Activated T-cell treated with anti-CD3 and anti-CD28 coated beads, Interleukin-2, amount 50 U/mL, for 24 hours (primary cell): ENCODE data around the gene PCMT1.
"Not testable (repeated sequence)": the region's sequence is repeated elsewhere in the genome, so short reads cannot be mapped to it uniquely, and the experiment has no call there.

ENCODE experiments used
- DNase-seq: peaks from one replicate; pipeline ENCODE4 v3.0.0-alpha.2; 2020
- H3K27ac Mint-ChIP-seq: 2 replicates; pipeline ENCODE4 v1.8.0; 2020; ENCODE audit warnings: mild to moderate bottlenecking, mixed read lengths
- H3K27me3 Mint-ChIP-seq: 2 replicates; pipeline ENCODE4 v1.8.0; 2020; ENCODE audit warnings: mixed read lengths
- H3K36me3 Mint-ChIP-seq: 2 replicates; pipeline ENCODE4 v1.8.0; 2020; ENCODE audit warnings: low read depth, mixed read lengths
- H3K4me1 Mint-ChIP-seq: 2 replicates; pipeline ENCODE4 v1.8.0; 2020; ENCODE audit warnings: low read depth, mixed read lengths
- H3K4me3 Mint-ChIP-seq: 2 replicates; pipeline ENCODE4 v1.8.0; 2020; ENCODE audit warnings: mild to moderate bottlenecking, moderate library complexity, mixed read lengths
- H3K9me3 Mint-ChIP-seq: 2 replicates; pipeline ENCODE4 v1.8.0; 2020; ENCODE audit warnings: mixed read lengths

The PCMT1 gene

GRCh38 chr6:149729824-149730223 lies 19.7 kb upstream of the PCMT1 start:
- Mint-ChIP-seq H3K4me1 (peaks cover 14% of the 10 kb centered on the region), H3K4me3 (no peak overlapping the region), H3K9me3 (no peaks in the 10 kb centered on the region), H3K27ac (no peak overlapping the region), H3K36me3 (peaks cover 90% of the 10 kb centered on the region), H3K27me3 (no peaks in the 10 kb centered on the region)
- no peak for DNase-seq

- H3K36me3 Mint-ChIP-seq, result peaks cover 84% of the 10 kb centered on the region
- H3K9me3 Mint-ChIP-seq, result no peaks in the 10 kb centered on the region
- no peak overlapping the region for H3K27ac Mint-ChIP-seq
- peaks cover 14% of the 10 kb centered on the region for H3K4me1 Mint-ChIP-seq
- no peak overlapping the region for H3K4me3 Mint-ChIP-seq
- DNase-seq, result no peak
- no peaks in the 10 kb centered on the region for H3K27me3 Mint-ChIP-seq
These were observed 16.3 kb upstream of the PCMT1 start for GRCh38 chr6:149733089-149733720.

- Mint-ChIP-seq H3K9me3 (no peaks in the 10 kb centered on the region), H3K4me1 (no peaks in the 10 kb centered on the region), H3K36me3 (peaks cover 84% of the 10 kb centered on the region), H3K27me3 (no peaks in the 10 kb centered on the region), H3K4me3 (no peak overlapping the region), H3K27ac (no peak overlapping the region)
- no peak for DNase-seq
These were observed 14.6 kb upstream of the PCMT1 start for GRCh38 chr6:149734915-149735314.

GRCh38 chr6:149745252-149745651 lies 4.3 kb upstream of the PCMT1 start:
- not testable (repeated sequence) for H3K9me3 Mint-ChIP-seq, DNase-seq, H3K27me3 Mint-ChIP-seq
- H3K36me3 Mint-ChIP-seq, result peaks cover 51% of the 10 kb centered on the region
- peak overlapping the region; percentile 98 for H3K4me3 Mint-ChIP-seq
- peak overlapping the region; percentile 95 for H3K27ac Mint-ChIP-seq
- H3K4me1 Mint-ChIP-seq, result peaks cover 25% of the 10 kb centered on the region

- no peaks in the 10 kb centered on the region for H3K27me3 Mint-ChIP-seq
- peak; percentile 94 for DNase-seq
- peaks cover 46% of the 10 kb centered on the region for H3K36me3 Mint-ChIP-seq
- H3K4me3 Mint-ChIP-seq, result peak within 1 kb of the TSS; percentile 98
- H3K9me3 Mint-ChIP-seq, result no peaks in the 10 kb centered on the region
- peak within 1 kb of the TSS; percentile 95 for H3K27ac Mint-ChIP-seq
- H3K4me1 Mint-ChIP-seq, result peaks cover 32% of the 10 kb centered on the region
These were observed 3.2 kb upstream of the PCMT1 start, which contains the start of gene NUP43 for GRCh38 chr6:149746147-149746946. NUP43 (minus strand) TSS chr6:149746529; CDS start chr6:149746495, 34 bp downstream.

GRCh38 chr6:149749082-149749593 lies 403 bp upstream of the PCMT1 start:
- H3K27me3 Mint-ChIP-seq, H3K9me3 Mint-ChIP-seq, DNase-seq: not testable (repeated sequence)
- Mint-ChIP-seq H3K4me1 (peaks cover 46% of the 10 kb centered on the region), H3K36me3 (peaks cover 35% of the 10 kb centered on the region), H3K4me3 (peak overlapping the region; percentile 91), H3K27ac (peak overlapping the region; percentile 92)

- Mint-ChIP-seq H3K27me3 (no peaks in the 10 kb centered on the region), H3K4me3 (peak overlapping the region; percentile 91), H3K27ac (peak overlapping the region; percentile 92), H3K36me3 (peaks cover 38% of the 10 kb centered on the region), H3K4me1 (peaks cover 50% of the 10 kb centered on the region), H3K9me3 (no peaks in the 10 kb centered on the region)
- DNase-seq, result peak; percentile 77
These were observed 632 bp downstream of the PCMT1 start for GRCh38 chr6:149750136-149750609.

- H3K4me1 Mint-ChIP-seq, result peaks cover 51% of the 10 kb centered on the region
- H3K9me3 Mint-ChIP-seq, result no peaks in the 10 kb centered on the region
- H3K4me3 Mint-ChIP-seq, result peak overlapping the region; percentile 91
- H3K27me3 Mint-ChIP-seq, result no peaks in the 10 kb centered on the region
- no peak for DNase-seq
- no peak overlapping the region for H3K27ac Mint-ChIP-seq
- peaks cover 35% of the 10 kb centered on the region for H3K36me3 Mint-ChIP-seq
These were observed 1.7 kb downstream of the PCMT1 start for GRCh38 chr6:149751239-149751638.

GRCh38 chr6:149751920-149752319 lies 2.4 kb downstream of the PCMT1 start:
- peaks cover 46% of the 10 kb centered on the region for H3K4me1 Mint-ChIP-seq
- not testable (repeated sequence) for H3K27me3 Mint-ChIP-seq, H3K27ac Mint-ChIP-seq

GRCh38 chr6:149752600-149753373 lies 3.2 kb downstream of the PCMT1 start:
- Mint-ChIP-seq H3K9me3 (no peaks in the 10 kb centered on the region), H3K4me1 (peaks cover 40% of the 10 kb centered on the region), H3K36me3 (peaks cover 33% of the 10 kb centered on the region), H3K27ac (no peak overlapping the region), H3K27me3 (no peaks in the 10 kb centered on the region), H3K4me3 (no peak overlapping the region)
- no peak for DNase-seq

More at GRCh38 chr6:149751920-149752319, 2.4 kb downstream of the PCMT1 start:
- H3K36me3 Mint-ChIP-seq, result peaks cover 33% of the 10 kb centered on the region
- not testable (repeated sequence) for H3K9me3 Mint-ChIP-seq, DNase-seq
- H3K4me3 Mint-ChIP-seq, result peak overlapping the region; percentile 91

GRCh38 chr6:149753374-149753637 lies 3.8 kb downstream of the PCMT1 start:
- not testable (repeated sequence) for H3K27me3 Mint-ChIP-seq, H3K27ac Mint-ChIP-seq, H3K9me3 Mint-ChIP-seq, H3K4me3 Mint-ChIP-seq, DNase-seq
- Mint-ChIP-seq H3K4me1 (peaks cover 38% of the 10 kb centered on the region), H3K36me3 (peaks cover 34% of the 10 kb centered on the region)

- Mint-ChIP-seq H3K36me3 (peaks cover 40% of the 10 kb centered on the region), H3K27me3 (no peaks in the 10 kb centered on the region), H3K27ac (no peak overlapping the region), H3K9me3 (no peaks in the 10 kb centered on the region), H3K4me1 (peaks cover 34% of the 10 kb centered on the region), H3K4me3 (no peak overlapping the region)
- no peak for DNase-seq
These were observed 5.0 kb downstream of the PCMT1 start for GRCh38 chr6:149754548-149754947.

GRCh38 chr6:149755300-149756260 lies 6.0 kb downstream of the PCMT1 start:
- Mint-ChIP-seq H3K27ac (no peak overlapping the region), H3K4me3 (no peak overlapping the region), H3K4me1 (peaks cover 36% of the 10 kb centered on the region), H3K9me3 (no peaks in the 10 kb centered on the region), H3K36me3 (peaks cover 41% of the 10 kb centered on the region), H3K27me3 (no peaks in the 10 kb centered on the region)
- DNase-seq, result no peak

GRCh38 chr6:149756261-149756636 lies 6.7 kb downstream of the PCMT1 start:
- H3K36me3 Mint-ChIP-seq, result peaks cover 42% of the 10 kb centered on the region
- H3K27me3 Mint-ChIP-seq, result no peaks in the 10 kb centered on the region
- DNase-seq, result no peak
- peaks cover 36% of the 10 kb centered on the region for H3K4me1 Mint-ChIP-seq
- no peak overlapping the region for H3K27ac Mint-ChIP-seq
- H3K9me3 Mint-ChIP-seq, result no peaks in the 10 kb centered on the region
- H3K4me3 Mint-ChIP-seq, result no peak overlapping the region
